ENCODE data around the gene TMEM203.
"Not testable (repeated sequence)": the region's sequence is repeated elsewhere in the genome, so short reads cannot be mapped to it uniquely, and the experiment has no call there.

TMEM203 gene

GRCh38 chr9:137241490-137242268 lies 36.2 kb upstream of the TMEM203 start:
- DNase-seq, result peak in 1 of 2 experiments; percentile 46

GRCh38 chr9:137240841-137241489 lies 35.5 kb upstream of the TMEM203 start, which contains the start of gene TUBB4B:
TSS of gene TUBB4B (plus strand) at chr9:137241287. CDS start at chr9:137241361, 74 bp downstream.
- peak; percentile 95 to 98 for DNase-seq

GRCh38 chr9:137240318-137240840 lies 34.9 kb upstream of the TMEM203 start:
- DNase-seq, result peak in 1 of 2 experiments; percentile 55

GRCh38 chr9:137239541-137240200 lies 34.2 kb upstream of the TMEM203 start:
- not testable (repeated sequence) for DNase-seq

- no peak for DNase-seq
Measured at GRCh38 chr9:137237759-137238726, 32.6 kb upstream of the TMEM203 start.

GRCh38 chr9:137236936-137237421 lies 31.5 kb upstream of the TMEM203 start:
- no peak for DNase-seq

- DNase-seq, result peak; percentile 28 to 68
Measured at GRCh38 chr9:137236238-137236935, 30.9 kb upstream of the TMEM203 start.

- no peak for DNase-seq
Measured at GRCh38 chr9:137235424-137236237, 30.2 kb upstream of the TMEM203 start.

- DNase-seq, result no peak
Measured at GRCh38 chr9:137234758-137235423, 29.4 kb upstream of the TMEM203 start.

- DNase-seq, result no peak
Measured at GRCh38 chr9:137234055-137234697, 28.7 kb upstream of the TMEM203 start.

- no peak for DNase-seq
Measured at GRCh38 chr9:137233143-137233980, 27.9 kb upstream of the TMEM203 start.

GRCh38 chr9:137232510-137232909 lies 27.1 kb upstream of the TMEM203 start:
- DNase-seq, result no peak

GRCh38 chr9:137232101-137232500 lies 26.7 kb upstream of the TMEM203 start:
- no peak for DNase-seq

- DNase-seq, result no peak
Measured at GRCh38 chr9:137231372-137232039, 26.1 kb upstream of the TMEM203 start.

GRCh38 chr9:137230705-137231371 lies 25.4 kb upstream of the TMEM203 start, which contains the start of gene SLC34A3:
TSS of gene SLC34A3 (plus strand) at chr9:137230901. CDS start at chr9:137231703, 802 bp downstream.
- DNase-seq, result no peak

- no peak for DNase-seq
Measured at GRCh38 chr9:137229903-137230704, 24.7 kb upstream of the TMEM203 start.

Measured in NCI-H446 (cell line).